HG03039 (cell line): Measurements from ENCODE around the gene EFCAB6.

Source experiments
- ATAC-seq: cut with Tn5 transposase; IDR thresholded peaks from one replicate; pipeline ENCODE4 v1.9.1; 2021; ENCODE audit warnings: mild to moderate bottlenecking, moderate library complexity; ENCODE audit not compliant: unreplicated experiment

EFCAB6 gene

DNA sequence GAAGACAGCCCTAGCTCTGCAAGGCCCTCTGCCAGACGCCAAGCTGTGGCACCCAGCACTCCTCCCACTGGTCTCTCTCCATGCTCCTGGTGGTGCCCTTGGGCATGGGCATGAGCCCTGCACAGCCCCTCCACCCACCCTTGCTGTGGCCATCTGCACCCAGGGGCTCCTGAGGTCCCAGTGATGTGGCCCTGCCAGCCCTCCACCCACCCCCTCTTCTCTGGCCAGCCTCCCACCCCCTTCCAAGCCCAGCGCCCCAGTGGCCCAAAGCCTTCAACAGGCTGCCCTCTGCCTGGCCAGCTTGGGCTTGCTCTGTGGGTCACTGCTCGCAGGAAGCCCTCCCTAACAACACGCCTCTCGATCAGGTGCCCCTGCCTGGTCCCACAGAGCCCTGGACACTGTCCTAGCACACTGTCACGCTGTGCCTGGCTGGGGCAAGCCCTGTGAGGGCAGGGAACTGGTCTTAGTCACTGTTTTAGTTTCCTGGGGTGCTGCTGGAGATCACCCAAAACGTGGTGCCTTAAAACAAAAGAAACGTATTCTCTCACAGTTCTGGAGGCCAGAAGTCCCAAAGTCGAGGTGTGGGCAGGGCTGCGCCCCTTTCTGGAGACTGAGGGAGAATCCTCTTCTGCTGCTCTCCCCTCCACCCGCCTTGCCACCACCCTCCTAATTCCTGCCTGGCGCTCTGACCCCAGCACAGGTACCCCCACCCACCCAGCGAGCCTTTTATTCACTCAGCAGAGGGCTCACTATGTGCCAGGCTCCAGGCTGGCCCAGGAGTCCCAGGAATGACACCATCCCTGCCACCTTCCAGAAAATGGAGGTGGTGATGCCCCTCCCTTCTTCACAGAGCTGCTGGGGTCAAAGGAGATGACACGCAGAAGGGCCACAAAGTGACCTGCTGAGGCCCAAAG lies 35.5 kb upstream of the EFCAB6 start:
- no peak for ATAC-seq

DNA sequence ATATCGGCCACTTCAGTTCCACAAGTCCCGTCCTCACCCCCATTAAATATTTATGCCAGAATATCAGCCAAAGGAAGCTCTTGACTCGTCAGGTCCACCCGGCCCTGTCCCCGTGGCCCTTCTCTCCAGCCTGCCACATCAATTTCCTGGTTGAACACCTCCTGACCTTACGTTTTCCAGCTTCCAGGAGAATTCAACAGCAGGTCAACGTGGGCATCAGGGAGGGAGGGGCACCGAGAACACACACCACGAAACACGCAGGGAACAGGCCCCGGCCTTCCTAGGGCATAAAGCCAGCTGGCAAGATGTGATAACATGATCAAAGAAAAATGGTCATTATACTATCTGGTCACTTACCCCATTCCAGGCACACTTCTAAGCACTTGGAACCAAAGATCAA lies 34.9 kb upstream of the EFCAB6 start:
- no peak for ATAC-seq

- ATAC-seq = no peak
Observed at GRCh38 chr22:43845981-43846380, 33.9 kb upstream of the EFCAB6 start.

DNA sequence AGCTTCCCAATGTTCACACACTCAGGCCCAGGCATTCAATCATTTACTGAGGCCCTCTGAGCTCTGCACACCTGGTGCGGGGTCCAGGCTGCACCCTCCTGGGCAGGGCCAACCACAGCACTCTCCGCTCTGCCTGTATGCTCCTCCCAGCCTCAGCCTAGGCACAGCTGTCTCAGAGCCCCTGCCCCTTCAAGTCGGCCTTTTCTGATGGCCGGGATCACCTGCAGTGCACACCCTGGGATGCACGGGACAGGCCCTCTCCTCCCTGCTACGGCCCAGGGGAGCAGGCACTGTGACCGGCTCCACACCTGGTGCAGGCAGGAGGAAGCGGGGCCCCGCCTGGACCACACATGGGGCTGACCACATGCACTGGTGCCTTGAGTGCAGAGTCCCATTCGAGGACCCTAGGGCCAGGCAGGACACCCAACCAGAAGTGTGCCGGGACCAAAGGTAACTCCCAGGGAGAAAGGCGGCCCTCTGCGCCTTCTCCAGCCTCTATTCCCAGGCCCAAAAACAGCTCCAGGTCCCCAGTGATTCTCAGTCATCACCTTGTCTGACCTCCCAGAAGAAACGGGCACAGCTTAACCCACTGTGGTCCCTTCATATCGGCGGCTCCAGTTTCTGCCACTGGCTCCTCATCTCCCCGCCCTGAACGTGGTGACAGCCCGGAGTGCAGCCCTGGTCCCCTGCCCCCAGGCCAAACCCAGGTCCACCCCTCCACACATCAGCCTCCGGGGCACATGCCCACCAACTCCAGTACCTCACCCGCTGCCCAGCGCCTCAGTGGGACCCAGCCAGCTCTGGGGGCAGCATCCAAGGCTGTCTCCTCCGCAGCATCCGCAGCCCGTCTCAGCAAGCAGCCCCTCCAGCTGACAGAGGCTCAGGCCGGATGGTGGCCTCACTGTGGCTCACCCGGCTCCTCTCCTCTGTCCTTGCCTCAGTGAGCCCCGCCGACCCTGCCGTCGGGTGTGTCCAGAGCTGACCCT lies 32.7 kb upstream of the EFCAB6 start:
- no peak for ATAC-seq

DNA sequence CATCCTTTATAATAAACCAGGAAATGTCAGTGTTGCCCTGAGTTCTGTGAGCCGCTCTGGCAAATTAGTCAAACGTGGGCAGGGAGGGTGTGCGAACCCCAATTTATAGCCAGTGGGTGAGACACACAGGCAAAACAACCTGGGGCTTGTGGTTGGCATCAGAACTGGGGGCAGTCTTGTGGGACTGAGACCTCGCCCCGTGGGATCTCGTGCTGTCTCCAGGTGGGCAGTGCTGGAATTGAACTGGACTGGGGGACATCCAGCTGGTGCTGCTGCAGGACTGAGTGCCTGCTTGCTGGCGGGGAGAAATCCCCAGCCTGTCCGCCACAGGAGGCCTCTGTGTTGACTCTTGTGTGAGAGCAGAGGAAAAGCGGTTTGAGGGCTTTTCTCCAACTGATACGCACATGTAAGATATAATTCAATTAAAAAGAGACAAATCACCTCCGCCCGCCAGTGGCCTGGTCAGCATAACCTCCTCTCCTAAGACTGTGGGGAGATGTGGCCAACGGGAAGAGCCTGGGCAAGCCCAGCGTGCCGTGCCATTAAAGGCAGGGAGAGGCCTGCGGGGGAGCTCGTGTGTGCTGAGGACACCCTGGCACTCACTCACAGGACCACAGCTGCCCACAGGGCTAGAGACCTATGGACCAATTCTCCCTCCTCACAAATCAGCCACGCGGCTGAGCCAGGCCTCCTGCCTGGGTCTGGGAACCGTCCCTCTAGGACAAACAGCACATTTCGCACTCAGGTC lies 31.9 kb upstream of the EFCAB6 start:
- ATAC-seq = no peak

GRCh38 chr22:43841742-43842141 lies 29.6 kb upstream of the EFCAB6 start:
- ATAC-seq = no peak

DNA sequence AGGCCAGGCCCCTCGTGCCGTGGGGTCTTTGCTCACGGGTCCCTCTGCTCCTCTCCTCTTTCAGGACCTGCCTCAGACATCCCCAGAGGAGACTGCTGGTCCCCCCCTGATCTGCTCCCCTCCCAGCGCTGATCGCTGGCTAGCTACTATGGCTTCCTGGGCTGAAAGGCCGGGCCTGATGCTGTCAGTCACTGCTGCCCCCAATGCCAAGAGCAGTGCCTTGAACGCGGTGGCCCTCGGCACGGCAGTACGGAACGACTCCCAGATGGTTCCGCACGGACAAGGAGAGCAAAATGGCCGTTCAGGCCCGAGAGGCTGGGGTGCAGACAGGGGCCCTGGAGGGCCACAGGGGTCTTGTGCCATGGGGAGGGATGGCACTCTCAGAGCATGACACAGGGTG lies 28.7 kb upstream of the EFCAB6 start:
- no peak for ATAC-seq

GRCh38 chr22:43840431-43840830 lies 28.3 kb upstream of the EFCAB6 start:
- ATAC-seq = no peak

GRCh38 chr22:43839781-43840180 lies 27.7 kb upstream of the EFCAB6 start:
- no peak for ATAC-seq

DNA sequence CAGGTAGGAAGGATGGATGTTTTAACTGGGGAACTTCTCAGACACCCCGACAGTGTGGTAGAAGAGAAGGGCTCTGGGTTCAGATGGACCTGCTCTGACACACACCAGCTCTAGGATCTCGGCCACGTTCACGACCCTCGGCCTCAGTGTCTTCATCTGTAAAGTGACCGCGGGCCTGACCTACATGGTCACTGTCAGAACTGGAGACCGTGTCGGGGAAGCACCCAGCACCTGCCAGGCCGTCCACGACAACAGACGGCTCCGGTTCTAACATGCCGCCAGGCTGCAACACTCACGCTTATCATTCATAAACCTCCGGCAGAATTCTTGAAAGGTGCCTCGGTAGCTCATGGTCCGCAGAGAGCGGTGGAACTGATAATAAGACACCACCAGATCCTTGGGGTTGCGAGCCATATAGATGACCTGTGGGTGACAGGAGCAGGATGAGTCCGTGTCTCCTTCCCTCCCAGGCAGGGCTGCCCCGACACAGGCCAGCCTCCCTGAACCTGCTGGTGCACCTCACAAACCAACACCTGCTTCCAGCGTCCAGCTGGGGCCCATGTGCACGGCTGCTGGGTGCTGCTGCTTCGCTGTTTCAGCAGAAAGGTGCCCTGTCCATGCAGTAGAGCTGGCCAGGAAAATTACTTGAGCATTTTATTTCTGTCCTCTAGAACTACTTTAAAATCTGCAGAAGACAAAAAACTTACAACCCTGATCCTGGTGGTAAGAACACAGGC lies 26.6 kb upstream of the EFCAB6 start:
- no peak for ATAC-seq

DNA sequence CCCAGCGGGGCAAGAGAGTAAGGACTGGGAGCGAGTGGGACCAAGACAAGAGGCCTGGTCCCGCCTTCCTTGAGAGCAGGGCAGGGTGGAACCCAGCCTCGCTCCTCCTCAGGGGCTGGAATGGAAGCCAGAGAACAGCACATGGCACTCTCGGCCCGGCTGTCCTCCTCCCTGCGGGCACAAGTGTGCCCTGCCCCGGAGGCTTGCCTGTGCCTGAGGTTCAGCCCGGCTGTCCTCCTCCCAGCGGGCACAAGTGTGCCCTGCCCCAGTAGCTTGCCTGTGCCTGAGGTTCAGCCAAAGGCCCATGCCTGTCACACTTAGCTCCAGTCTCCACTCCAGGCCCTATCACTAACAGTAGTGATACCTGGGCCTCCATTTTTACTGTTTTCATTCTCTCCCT lies 26.1 kb upstream of the EFCAB6 start:
- ATAC-seq = no peak

DNA sequence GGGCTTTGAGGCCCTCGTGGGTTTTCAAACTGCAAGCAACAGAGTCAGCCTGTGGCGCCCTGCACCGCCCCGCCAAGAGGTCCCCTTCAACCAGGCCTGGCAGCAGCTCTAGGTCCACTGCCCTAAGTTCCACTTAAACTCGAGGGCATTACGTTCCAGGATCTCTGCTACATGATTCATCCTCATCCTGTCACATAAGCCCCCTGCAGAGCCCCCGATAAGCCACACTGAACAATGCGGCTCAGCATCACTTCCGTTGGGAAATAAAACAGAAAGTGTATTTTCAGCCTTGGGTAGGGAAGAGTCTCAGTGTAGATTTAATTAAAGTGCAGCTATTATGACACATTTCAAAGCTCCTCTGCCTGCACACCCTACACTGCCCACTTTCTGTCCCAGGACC lies 25.6 kb upstream of the EFCAB6 start:
- no peak for ATAC-seq

- no peak for ATAC-seq
Observed at GRCh38 chr22:43835736-43836135, 23.6 kb upstream of the EFCAB6 start.

GRCh38 chr22:43835166-43835565 lies 23.1 kb upstream of the EFCAB6 start:
- ATAC-seq = no peak

GRCh38 chr22:43833286-43834240 lies 21.5 kb upstream of the EFCAB6 start:
- ATAC-seq = no peak

- ATAC-seq = no peak
Observed at GRCh38 chr22:43832393-43833265, 20.5 kb upstream of the EFCAB6 start.

DNA sequence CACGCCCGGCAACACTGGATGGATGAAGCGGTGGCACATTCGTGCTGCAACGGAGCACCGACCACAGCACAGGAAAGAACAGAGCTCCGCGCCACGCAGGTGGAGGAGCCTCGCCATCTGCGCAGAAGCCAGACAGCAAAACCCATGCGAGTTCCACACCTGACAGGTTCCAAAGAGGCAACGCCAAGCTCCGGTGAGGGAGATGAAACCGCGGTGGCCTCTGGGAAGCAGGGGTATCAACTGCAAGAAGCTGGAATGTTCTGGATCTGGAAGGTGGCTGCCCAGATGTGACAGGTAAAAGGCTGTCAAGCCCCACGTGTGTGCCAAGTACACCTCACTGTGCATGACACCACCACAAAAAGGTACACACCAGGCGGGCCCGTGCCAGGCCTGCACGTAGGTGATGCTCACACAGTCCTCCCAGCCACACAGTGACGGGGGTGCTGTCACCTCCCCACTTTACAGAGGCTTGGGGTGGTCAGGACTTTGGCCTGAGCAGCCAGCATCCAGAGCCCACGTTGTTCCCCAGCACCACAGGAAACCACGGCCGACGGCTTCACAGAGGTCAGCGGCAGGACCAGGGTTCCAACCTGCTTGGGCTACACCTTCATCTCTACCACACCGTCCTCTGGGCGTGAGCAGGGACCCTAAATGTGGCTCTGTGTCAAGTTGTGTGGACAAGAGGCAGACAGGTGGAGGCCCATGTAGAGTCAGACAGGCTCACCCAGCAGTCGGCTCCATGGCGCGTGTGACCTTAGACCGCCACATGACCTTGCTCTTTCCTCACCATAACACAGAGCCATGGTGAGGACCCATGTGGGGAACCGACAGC lies 19.7 kb upstream of the EFCAB6 start:
- ATAC-seq = no peak
